Caco-2 (cell line): Measurements from ENCODE around the gene LCOR. TPM values are rescaled to one million over a fixed set of nuclear protein-coding genes. Genes with fewer than 3 reads are reported as not detected.

ENCODE experiments used
- BruUV-seq: library from RNA; stranded (reverse); fragments of 400-500 nt; replicated peaks from 2 replicates; lab custom pipeline; 2021; lab: Mats Ljungman, UMichigan
- CTCF ChIA-PET: fragments of 300-600 bp; sonication (Branson Sonifier 250); formaldehyde crosslinking; loops from one replicate; lab custom pipeline; 2022; ENCODE audit warnings: antibody characterized with exemption; lab: Charles Lee
- POLR2A ChIA-PET: fragments of 300-600 bp; sonication (Branson Sonifier 250); formaldehyde crosslinking; loops from one replicate; lab custom pipeline; 2022; ENCODE audit warnings: antibody characterized with exemption; lab: Charles Lee
- DNase-seq, 2 experiments: peaks; one replicate each; pipeline versions ENCODE4 v3.0.0 to v3.0.0-alpha.2; 2020 to 2022
- H3K27me3 ChIP-seq: replicated peaks from 2 replicates; pipeline ENCODE4 v1.6.0; 2011; ENCODE audit warnings: low read length; ENCODE audit not compliant: control insufficient read depth, insufficient read depth
- H3K36me3 ChIP-seq: 2 replicates; pipeline ENCODE4 v1.5.1; 2011; ENCODE audit warnings: low read length; ENCODE audit not compliant: control insufficient read depth, insufficient read depth
- H3K4me1 ChIP-seq: fragments of 250-450 bp; sonication (Bioruptor Pico); 2 replicates; pipeline ENCODE4 v1.5.1; 2020; ENCODE audit warnings: mild to moderate bottlenecking
- H3K4me3 ChIP-seq: 2 replicates; pipeline ENCODE4 v1.5.1; 2011; ENCODE audit warnings: low read depth, mild to moderate bottlenecking, control low read depth, low read length
- H3K9me3 ChIP-seq: fragments of 250-450 bp; sonication (Bioruptor Pico); 2 replicates; pipeline ENCODE4 v1.5.1; 2020; ENCODE audit warnings: mild to moderate bottlenecking, moderate library complexity
- H3K27ac Mint-ChIP-seq: one replicate; pipeline ENCODE4 v1.8.0; 2022; ENCODE audit warnings: mixed read lengths; ENCODE audit not compliant: unreplicated experiment
- H3K27me3 Mint-ChIP-seq: one replicate; pipeline ENCODE4 v1.8.0; 2022; ENCODE audit warnings: mixed read lengths; ENCODE audit not compliant: insufficient read depth, unreplicated experiment
- H3K36me3 Mint-ChIP-seq: one replicate; pipeline ENCODE4 v1.8.0; 2022; ENCODE audit warnings: mild to moderate bottlenecking, mixed read lengths; ENCODE audit not compliant: insufficient read depth, unreplicated experiment
- H3K4me1 Mint-ChIP-seq: one replicate; pipeline ENCODE4 v1.8.0; 2022; ENCODE audit warnings: low read depth, mixed read lengths; ENCODE audit not compliant: unreplicated experiment
- H3K4me3 Mint-ChIP-seq: one replicate; pipeline ENCODE4 v1.8.0; 2022; ENCODE audit warnings: mild to moderate bottlenecking, moderate library complexity, mixed read lengths; ENCODE audit not compliant: unreplicated experiment
- H3K9me3 Mint-ChIP-seq: one replicate; pipeline ENCODE4 v1.8.0; 2022; ENCODE audit warnings: mixed read lengths; ENCODE audit not compliant: unreplicated experiment
- CTCF ChIP-seq, 2 experiments: fragments of 200-600 bp in 1 of 2; IDR thresholded peaks; 1 replicate in 1 of 2; 2 replicates in 1 of 2; pipeline versions ENCODE4 v1.5.1 to v1.8.0; 2011 to 2022; ENCODE audit warnings: antibody characterized with exemption in 1 of 2, control low read depth in 1 of 2, inconsistent platforms in 1 of 2, low read depth in 1 of 2, low read length in 1 of 2, mild to moderate bottlenecking in 1 of 2, moderate library complexity in 1 of 2; ENCODE audit not compliant: insufficient read depth in 1 of 2, severe bottlenecking in 1 of 2, unreplicated experiment in 1 of 2
- intact Hi-C: fragments of 100-400 bp; cut with micrococcal nuclease; formaldehyde crosslinking; loops from one replicate; pipeline ENCODE4 v1.10.0; 2022; ENCODE audit not compliant: unreplicated experiment
- total RNA-seq: library from RNA; stranded (reverse); gene quantifications from 2 replicates; pipeline ENCODE4 v1.2.3, GENCODE V29; 2022

Gene LCOR
- total RNA-seq, 1 experiment from 2014 or later: 51.8 TPM

GRCh38 chr10:96984541-96985131, 152.5 kb downstream of the LCOR start:
- Mint-ChIP-seq H3K4me1 (no peaks in the 10 kb centered on the region), H3K9me3 (no peaks in the 10 kb centered on the region), H3K27me3 (no peaks in the 10 kb centered on the region), H3K36me3 (peaks cover 23% of the 10 kb centered on the region), H3K4me3 (no peak overlapping the region), H3K27ac (no peak overlapping the region)
- ChIA-PET CTCF (interaction anchor here (0.5 kb wide), 1 partner anchor 569 kb away, joined by 3 read pairs; no protein-coding TSS in a partner anchor), POLR2A (no interaction called here)
- Histone ChIP-seq H3K4me1 (no peaks in the 10 kb centered on the region), H3K36me3 (no peaks in the 10 kb centered on the region; the same call in 1 of the 2 replicates), H3K9me3 (no peaks in the 10 kb centered on the region), H3K27me3 (no peaks in the 10 kb centered on the region), H3K4me3 (no peak overlapping the region)
- DNase-seq: no peak
- BruUV-seq: no TSS peak
- intact Hi-C loops: no loop called here
- TF ChIP-seq CTCF (IDR thresholded peaks at IDR 0.05; ENCODE audit: insufficient read depth in 1 of 2, low read depth in 1 of 2, low read length in 1 of 2, severe bottlenecking in 1 of 2, unreplicated experiment in 1 of 2): no peak

DNA sequence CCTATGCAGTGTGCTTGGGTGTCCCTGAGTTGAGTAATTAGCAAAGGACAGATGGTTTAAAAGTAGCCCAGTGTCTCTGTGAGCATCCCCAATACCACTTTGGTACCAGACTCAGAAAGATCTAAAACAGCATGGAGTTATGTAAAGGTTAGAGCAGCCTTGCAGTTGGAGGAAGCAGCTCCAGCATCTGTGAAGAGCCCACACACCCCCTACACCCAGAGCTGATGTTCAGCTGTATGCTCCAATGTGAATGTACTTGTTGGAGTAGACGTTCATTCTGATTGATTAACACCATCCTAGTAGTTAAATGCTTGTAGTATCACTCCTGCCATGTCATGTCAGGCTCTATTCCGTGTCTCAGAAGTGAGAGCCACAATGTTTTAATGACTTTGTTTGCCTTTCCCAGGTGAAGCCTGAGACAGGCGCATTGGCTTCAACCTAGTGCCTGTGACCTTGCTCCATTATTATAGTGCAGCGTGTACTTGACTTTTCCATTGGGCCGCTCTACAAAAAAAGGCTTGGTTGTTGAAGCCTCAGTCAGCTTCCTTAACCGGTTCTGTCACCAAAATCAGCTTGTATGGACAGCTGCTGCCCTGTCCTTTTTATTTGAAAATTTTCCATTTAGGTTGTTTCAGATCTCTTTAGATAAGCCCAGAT, 154.2 kb downstream of the LCOR start:
- H3K4me3 Mint-ChIP-seq: no peak overlapping the region
- Histone ChIP-seq H3K36me3 (no peaks in the 10 kb centered on the region; the same call in 1 of the 2 replicates), H3K27me3 (no peaks in the 10 kb centered on the region), H3K9me3 (no peaks in the 10 kb centered on the region), H3K4me1 (no peaks in the 10 kb centered on the region), H3K4me3 (no peak overlapping the region)
- TF ChIP-seq CTCF (IDR thresholded peaks at IDR 0.05; ENCODE audit: insufficient read depth in 1 of 2, low read depth in 1 of 2, low read length in 1 of 2, severe bottlenecking in 1 of 2, unreplicated experiment in 1 of 2): no peak
- H3K9me3 Mint-ChIP-seq: no peaks in the 10 kb centered on the region
- ChIA-PET CTCF (no interaction called here), POLR2A (no interaction called here)
- peaks cover 21% of the 10 kb centered on the region for H3K36me3 Mint-ChIP-seq
- BruUV-seq: no TSS peak
- DNase-seq: no peak
- no peaks in the 10 kb centered on the region for H3K27me3 Mint-ChIP-seq
- no peaks in the 10 kb centered on the region for H3K4me1 Mint-ChIP-seq
- no peak overlapping the region for H3K27ac Mint-ChIP-seq
- intact Hi-C loops: no loop called here

DNA sequence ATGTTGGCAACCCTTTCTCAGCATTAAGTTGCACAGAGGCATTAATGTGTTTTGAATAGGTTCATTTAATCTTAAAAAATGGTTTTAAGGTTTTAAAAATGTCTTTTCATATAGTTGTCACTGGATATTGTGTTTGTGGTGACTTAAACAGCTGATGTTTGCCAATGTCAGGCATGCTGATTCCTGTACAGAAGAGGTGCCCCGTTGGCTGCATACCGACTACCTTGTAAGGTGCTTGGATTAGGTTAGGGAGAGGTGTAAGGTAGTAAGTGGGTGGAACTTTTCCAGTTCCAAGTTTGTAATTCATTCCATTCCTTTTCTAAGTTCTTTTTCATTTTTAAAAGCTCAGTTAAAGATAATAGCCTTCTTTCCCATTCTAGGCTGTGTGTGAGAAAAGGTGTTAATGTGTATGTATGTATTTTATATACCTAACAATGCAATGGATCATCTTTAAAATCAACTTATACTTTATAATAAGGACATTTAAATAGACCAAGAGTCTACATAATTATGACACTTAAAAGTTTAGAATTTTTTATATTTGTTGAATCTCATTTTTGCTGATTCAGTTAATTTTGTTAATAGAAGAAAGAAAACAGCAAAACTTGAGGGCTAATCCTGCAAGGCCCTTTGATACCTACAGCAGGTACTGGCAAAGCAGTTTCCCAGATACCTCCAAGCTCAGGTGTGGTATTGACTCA, 155.2 kb downstream of the LCOR start:
- TF ChIP-seq CTCF (IDR thresholded peaks at IDR 0.05; ENCODE audit: insufficient read depth in 1 of 2, low read depth in 1 of 2, low read length in 1 of 2, severe bottlenecking in 1 of 2, unreplicated experiment in 1 of 2): no peak
- intact Hi-C loops: no loop called here
- CTCF ChIA-PET: no interaction called here
- H3K27me3 ChIP-seq: no peaks in the 10 kb centered on the region
- Mint-ChIP-seq H3K27me3 (no peaks in the 10 kb centered on the region), H3K27ac (no peak overlapping the region), H3K4me1 (no peaks in the 10 kb centered on the region), H3K9me3 (no peaks in the 10 kb centered on the region), H3K4me3 (no peak overlapping the region), H3K36me3 (peaks cover 11% of the 10 kb centered on the region)
- no peak for DNase-seq
- BruUV-seq: no TSS peak
- no peaks in the 10 kb centered on the region; the same call in 1 of the 2 replicates for H3K36me3 ChIP-seq
- no peak overlapping the region for H3K4me3 ChIP-seq
- H3K4me1 ChIP-seq: no peaks in the 10 kb centered on the region
- POLR2A ChIA-PET: interaction anchor here (0.6 kb wide), 1 partner anchor 485 kb away, joined by 4 read pairs; no protein-coding TSS in a partner anchor
- H3K9me3 ChIP-seq: no peaks in the 10 kb centered on the region
